Caki2 (cell line): ENCODE measurements around the gene AK8. TPM values are rescaled to one million over a fixed set of nuclear protein-coding genes. Genes with fewer than 3 reads are reported as not detected.

ENCODE experiments used
- DNase-seq: peaks from one replicate; pipeline ENCODE4 v3.0.0-alpha.2; 2015; ENCODE audit warnings: low read depth
- in situ Hi-C: cut with HindIII; loops from 2 replicates; pipeline ENCODE4 v1.10.0; 2016; ENCODE audit warnings: low sequenced_read_pairs, low pct_unique_long_range_greater_than_20kb, mixed read lengths
- total RNA-seq: library from RNA; depleted of rRNA; stranded (reverse); fragments of >200 nt; shearing (Covaris generic); gene quantifications from 2 replicates; pipeline ENCODE4 v1.2.3, GENCODE V29; 2014; ENCODE audit warnings: low replicate concordance

The AK8 gene
- total RNA-seq, 1 experiment from 2014 or later: 2.6 TPM

DNA sequence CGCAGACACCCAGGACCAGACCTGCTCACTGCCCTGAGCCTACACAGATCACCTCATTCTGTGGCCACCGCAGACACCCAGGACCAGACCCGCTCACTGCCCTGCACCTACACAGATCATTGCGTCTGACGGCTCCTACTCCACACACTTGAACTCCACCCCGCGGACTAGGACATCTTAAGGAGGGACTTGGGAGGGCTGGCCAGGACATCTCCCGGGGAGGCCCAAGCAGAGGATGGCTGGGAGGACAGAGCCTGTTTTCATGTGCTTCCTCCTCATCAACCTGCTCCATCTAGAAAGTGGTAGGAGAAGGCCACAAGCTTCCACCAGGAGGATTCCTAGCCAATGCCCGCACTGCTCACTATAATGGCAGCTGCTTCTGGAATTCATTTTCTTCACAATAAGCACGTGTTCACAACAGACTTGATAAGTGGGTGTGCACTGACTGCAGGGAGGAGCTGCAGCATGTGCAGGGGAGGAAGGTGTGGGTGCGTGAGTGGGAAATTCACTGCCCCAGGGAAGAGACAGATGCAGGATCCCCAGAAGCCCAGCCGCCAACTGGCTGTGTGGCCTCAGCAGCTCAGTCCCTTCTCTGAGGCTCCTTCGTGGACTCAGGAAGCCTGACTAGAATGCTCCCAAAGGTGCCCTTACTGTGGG, 64.8 kb downstream of the AK8 start:
- DNase-seq: no peak
- in situ Hi-C loops: no loop called here

DNA sequence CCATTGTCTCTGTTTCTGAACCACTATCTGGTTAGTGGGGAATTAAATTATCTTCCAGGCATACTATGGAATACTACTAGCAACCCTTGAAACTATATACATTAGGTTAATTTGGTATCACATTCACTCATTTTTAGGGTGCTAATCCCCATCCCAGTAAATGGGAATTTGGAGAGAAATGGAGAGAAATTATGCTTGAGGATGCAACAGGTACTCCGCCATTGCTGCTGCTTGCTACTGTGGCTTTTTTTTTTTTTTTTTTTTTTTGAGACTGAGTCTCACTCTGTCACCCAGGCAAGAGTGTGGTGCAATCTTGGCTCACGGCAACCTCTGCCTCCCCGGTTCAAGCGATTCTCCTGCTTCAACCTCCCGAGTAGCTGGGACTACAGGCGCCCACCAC, 66.1 kb downstream of the AK8 start:
- no peak for DNase-seq
- in situ Hi-C loops: no loop called here

DNA sequence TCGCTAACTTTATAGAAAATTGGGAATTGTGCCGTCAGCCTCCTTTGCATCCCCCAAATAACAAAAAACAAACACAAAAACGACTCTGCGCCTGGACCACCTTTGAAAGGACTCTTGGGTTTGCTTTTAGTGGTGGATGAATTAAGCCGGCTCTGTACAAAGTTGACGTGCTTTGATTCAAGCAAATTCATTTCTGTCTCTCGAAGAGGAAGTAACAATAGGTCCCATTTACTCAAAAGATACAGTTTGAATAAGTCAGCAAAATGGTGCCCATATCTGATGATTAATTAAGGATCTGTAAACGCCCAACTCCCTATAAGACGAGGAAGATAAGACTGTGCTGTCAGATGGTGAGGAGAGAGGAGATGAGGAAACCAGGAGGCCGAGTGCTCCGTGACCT, 67.8 kb downstream of the AK8 start:
- in situ Hi-C loops: no loop called here
- no peak for DNase-seq

DNA sequence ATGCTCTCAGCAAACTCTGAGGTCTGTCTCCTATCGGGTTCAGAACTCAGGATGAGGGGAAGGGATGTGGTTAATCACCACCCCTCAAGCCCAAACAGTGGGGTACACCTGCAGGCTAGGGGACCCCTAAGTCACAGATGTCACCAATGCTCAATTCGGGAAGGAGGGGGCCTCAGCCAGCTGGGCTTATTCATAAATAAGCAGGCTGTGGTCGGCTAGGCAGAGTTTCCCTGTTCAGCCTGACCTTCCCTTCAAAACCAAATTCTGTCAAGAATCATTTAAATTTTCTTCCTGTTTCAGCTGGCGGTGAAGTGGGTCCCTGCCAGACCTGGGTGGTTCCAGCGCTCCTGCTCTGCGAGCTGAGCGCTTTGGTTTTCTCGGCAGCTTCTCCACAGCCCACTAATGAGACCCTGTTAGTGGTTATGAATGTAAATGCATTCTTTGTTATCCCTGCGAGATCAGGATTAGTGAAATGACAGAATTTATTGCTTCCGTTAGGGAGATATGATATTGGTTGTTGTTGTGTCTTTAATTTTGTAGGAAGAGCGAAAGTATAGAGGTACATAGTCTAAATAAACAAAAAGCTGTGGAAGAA, 68.3 kb downstream of the AK8 start:
- in situ Hi-C loops: no loop called here
- no peak for DNase-seq

DNA sequence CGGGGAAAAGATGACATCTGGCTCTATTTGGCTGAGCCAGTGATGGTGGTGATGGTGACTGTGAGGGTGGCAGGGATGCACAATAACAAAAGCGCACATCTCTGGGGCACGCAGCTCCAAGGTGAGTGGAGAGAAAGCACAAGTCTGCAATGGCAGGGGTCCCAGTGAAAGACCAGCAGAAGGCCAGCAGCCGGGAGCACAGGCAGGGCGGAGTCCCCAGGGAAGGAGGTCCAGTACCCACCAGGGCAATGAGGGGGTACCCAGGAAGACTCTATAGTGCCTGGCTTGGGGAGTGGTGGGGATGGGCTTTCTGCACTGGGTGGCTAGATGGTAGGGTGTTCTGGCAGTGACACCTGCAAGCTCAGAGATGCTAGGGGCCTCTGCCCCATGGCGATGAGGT, 69.4 kb downstream of the AK8 start:
- DNase-seq: no peak
- in situ Hi-C loops: no loop called here

DNA sequence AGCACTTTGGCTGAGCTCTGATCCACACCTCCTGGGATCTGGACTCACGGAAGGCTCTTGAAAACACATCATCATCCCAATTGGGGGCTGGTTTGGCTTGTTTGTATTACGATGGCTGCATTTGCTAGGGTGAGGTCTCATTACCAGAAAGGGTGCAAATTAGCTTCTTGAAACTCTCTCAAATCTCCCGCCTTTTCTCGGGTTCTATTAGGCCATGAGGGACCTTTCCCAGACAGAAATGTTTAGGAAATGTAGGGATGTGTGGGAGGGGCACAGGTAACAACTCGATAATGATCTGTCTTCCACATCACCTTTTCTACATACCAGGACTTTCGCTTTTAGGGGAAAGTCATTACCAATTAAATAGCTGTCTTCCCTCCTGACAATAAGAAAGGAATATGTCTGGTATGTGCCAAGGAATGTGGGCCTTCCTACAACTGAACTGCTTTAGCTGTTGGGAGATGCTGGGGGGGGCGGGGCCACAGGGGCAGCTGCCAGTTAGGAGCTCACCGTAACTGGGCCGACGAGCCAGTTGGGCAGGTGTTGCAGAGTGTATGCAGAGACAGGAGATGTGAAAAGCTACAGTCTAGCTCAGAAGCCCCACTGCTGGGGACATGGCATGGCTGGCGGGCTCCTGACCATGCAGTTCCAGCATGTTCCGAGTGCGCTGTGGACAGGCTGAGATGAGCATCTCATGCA, 71.2 kb downstream of the AK8 start:
- DNase-seq: no peak
- in situ Hi-C loops: no loop called here

DNA sequence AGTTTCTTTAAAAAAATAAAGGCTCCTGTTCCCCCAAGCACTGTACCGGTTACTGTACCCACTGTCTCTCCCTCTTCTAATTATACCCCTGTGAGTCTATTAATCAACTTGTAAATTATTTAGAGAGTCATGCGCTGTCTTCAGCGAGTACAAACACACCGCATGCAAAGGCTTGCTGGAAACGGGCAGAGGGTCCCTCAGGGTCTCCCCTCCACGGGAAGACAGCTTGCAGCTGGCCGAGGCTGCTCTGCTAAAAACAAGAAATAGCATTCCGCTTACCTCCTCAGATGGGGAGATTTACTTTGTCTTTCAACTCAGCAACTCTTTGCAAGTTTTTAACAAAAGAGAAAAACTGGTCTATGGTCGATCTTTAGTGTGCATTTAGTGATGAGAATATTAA, 71.8 kb downstream of the AK8 start:
- in situ Hi-C loops: no loop called here
- DNase-seq: no peak

DNA sequence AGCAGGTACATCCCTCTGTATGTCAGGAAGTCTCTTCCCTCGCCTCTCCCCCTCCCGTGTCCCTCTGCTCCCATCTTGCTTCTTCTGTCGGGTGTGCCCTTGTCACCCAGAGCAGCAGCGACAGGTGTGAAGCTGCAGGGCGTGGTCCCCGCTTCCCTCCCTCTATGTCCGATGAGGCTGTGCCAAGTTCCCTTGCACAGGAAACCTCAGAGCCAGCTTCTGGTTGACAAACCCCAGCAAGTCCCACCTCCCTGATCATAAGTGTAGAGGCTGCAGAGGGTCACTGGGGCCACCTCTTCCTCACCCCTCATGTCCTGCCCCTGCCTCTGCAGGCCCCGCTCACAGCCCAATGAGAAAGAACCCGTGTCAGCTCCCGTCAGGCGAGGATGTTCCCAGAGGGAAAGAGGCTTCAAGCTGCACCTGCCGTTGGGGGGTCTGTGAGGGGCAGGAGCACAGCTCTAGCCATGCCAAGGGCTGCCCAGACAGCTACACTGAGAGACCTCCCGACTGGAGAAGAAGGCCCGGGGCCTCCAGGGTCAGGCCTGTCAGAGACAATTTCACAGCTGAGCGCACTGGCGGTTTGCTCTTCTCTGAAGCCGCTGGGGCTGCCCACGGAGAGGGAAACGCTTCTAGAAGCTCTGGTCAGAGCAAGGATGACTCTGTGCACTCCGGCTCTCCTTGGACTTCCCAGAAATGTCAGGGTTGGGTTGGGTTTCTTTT, 73.3 kb downstream of the AK8 start:
- in situ Hi-C loops: no loop called here
- peak; percentile 9 for DNase-seq

DNA sequence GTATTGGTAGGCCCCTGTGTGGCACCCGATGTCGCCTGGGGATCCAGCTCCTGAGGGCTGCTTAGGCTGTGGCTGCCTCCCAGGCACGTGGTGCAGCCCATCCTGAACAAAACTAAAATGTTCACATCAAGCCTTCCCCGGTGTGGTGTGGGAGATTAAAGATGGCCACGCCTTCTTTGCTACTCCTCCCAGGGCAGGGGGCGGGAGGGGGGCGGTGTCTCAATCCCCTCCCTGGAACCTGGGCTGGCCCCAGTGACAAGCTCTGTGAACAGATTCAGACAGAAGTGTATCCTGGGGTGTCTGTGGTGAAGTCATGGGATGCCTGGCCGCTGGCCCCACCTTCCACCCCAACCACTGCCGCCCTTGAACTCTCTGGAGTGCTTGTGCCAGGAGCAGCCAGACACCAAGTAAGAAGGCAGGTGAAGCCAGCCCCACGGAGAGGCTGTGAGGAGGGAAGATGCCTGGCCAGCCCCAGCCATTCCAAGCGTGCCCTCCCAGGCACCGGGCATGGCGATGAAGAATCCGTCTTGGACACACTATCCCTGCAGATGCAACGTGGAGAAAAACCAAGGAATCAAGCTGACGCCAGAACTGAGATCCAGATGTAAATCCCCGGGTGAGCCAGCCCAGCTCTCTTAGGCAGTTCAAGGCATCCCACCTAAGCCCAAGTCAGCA, 75.8 kb downstream of the AK8 start:
- no peak for DNase-seq
- in situ Hi-C loops: no loop called here

DNA sequence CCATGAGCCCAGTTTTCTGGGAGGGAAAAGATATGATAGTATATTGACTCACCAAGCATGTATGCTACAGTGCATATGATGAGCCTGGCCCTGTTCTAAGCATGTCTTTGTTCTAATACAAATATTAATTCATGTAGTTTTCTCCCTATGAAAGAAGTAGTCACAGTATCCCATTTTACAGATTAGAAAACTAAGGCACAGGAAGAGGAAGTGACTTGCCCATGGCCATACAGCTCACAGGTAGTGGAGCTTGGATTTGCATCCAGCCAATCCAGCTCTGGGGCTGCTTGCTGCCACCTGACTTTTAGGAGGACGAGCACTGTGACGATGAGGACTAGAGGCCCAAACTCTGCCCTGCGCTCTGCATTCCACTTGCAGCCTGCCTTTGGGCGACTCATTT, 76.4 kb downstream of the AK8 start:
- no peak for DNase-seq
- in situ Hi-C loops: no loop called here

DNA sequence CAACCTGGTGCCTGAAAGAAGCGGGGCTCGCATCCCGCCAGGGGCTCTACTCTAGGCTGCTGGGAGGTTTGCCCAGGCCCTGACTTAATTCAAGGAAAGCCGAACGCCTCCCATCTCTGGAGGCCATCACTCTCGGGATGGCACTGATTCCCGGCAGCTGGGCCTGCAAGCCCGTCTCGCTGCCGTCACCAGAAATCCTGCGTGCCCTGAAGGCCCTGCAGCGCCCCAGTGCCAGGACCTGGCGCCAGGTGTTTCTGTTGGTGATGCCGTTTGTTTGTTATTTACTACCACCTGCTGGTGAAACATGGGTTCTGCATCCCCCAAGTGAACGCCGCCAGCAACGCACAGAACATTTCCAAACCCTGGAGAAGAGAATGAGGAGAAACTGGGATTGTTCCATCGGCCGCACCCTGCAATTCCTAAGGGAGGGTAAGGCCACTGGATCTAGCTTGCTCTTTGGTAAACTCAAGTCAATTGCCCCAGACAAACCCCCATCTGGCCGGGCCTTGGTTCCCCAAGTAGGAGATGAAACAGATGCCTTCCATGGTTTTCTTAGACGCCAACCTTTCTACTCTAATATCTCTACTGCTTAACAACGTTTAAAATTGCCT, 77.9 kb downstream of the AK8 start:
- in situ Hi-C loops: no loop called here
- DNase-seq: peak; percentile 57

DNA sequence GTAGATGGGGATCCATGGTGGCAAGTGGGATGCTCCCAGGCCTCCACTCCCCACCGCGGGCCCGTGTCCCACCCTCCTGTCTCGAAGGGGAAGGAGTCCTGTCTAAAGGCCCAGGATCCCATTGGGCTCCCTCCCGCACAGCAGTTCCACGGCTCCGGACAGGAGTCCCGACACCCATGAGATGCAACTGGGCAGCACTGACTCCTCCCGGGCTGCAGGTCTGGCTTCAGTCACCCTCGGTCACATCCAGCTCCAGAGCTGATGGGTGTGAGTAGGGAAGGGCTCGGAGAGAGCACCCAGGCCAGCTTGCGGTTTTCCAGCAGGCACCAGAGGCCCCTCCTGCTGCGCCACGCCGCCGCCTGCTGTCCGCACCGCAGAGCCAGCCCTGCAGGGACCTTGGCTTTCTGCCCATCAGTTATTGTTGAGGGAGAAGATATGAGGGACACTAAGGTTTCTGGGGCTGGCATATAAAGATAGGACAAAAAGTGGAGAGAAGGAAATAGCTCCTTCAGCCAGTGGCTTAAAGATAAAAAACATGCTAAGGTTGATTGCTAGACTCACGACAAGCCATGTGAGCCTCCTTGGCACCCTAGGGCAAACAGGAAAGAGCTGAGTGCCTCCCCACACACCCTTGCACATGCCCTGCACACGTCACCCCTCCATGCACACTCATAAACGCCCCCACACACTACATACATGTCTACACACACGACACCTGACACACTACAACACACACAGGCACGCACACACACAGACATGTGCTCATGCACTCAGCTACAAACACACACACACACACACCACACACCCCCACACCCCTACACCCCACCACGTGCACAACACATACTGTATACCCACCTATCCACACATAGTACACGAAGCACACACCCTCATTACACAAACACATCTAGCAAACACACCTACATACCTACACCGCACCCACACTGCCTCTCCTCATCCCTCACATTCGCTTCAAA, 79.0 kb downstream of the AK8 start:
- in situ Hi-C loops: no loop called here
- no peak for DNase-seq

DNA sequence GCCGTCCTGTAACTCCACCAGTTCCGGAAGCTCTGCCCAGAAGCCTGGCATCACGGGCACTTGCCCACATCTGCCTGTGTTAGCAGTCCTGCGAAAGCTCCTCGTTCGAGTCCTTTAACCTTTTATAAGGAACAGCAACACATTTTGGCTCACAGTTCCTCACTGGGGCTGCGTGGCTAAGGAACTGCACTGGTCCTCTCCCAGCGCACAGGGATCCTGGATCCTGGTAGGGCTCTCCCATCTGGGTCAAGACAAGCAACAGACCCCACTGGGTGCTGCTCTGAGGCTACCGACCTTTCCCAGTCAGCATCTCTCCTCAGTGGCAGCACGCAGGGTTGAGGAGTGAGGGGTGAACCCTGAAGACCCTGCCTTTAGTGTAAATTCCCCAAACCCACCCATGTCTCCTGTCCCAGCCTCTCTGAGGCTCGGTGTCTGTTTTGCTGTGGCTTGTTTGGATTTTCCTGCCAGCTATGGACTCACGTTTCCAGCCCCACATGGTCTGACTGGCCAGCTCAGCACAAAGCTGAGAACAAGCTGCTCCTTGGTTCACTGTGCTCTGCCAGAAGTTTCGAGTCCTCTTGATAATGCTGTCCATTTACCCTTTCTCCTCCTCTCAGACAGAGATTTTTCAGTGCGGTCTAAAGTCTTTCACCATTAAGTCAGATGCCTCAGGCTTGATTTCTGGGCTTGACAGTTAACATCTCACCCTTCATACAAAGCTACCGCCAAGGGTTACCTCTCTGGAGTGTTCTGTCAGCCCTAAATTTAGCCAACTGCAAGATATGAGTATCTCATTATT, 80.0 kb downstream of the AK8 start:
- no peak for DNase-seq
- in situ Hi-C loops: no loop called here

DNA sequence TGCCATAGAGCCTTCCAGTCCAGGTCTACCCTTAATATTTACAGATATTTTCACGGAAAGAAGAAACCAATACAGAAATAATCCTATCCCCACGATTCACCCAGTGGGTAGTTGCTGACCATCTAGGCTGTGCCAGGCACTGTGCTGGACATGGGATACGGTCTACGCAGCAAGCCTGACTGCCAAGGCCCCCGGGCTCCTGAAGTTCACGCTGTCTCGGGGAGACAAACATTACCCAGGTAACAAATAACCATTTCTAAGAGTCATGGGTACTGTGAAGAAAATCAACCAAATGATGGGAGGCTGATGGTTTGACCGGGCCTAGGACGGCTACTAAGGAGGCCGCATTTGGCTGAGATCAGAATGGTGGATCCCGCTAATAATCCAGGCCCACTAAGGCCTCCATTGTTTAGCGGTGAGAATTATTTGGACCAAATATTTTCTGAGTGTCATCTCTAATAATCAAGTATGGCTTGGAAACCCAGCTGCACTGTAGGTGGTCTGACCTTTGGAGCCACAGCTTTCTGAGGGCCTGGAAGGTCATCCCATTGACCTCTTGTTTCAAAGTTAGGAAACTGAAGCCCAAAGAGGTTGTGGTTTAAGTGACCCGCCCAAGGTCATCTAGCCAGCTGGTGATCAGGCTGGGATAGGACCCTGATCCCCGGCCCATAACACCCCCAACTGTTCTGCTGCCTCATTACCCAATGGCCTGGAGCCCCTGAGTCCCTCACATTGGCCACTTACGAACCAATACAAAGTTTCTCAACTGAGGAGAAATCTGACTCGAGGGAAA, 82.4 kb downstream of the AK8 start:
- in situ Hi-C loops: no loop called here
- no peak for DNase-seq

DNA sequence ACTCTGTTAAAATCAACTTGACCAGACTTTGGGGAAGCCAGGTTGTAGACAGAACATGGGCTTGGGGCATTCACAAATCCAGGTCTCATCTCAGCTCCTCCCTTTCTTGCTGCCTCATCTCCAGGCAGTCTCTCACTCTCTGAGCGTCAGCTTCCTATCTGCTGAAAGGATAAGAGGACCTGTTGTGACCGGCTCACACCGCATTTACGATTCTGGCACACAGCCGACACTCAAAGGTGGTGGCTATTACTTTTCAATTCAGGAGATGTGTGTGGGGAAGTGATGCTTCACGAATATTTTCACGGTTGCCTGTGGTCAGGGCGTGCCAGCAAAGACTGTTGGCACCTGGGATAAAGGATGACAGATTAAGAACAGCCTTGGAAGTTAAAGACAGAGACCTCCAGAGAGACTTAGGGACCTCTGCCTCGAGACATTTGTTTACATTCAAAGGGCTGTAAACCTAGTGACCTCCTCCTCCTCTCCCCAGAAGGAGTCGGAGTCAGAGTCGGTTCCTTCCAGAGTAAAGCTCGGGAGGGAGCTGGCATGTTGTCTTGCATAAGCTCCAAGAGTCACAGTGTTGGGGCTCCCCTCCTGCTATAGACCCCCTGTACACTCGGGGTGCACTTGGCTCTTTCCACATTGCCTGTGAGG, 83.2 kb downstream of the AK8 start:
- DNase-seq: no peak
- in situ Hi-C loops: no loop called here
